HG03354 (cell line): ENCODE data around the gene GUCY1A1.

ENCODE experiments used
- ATAC-seq: cut with Tn5 transposase; IDR thresholded peaks from one replicate; pipeline ENCODE4 v1.9.1; 2021; ENCODE audit warnings: mild to moderate bottlenecking; ENCODE audit not compliant: unreplicated experiment, poor library complexity, severe bottlenecking

GUCY1A1 gene

DNA sequence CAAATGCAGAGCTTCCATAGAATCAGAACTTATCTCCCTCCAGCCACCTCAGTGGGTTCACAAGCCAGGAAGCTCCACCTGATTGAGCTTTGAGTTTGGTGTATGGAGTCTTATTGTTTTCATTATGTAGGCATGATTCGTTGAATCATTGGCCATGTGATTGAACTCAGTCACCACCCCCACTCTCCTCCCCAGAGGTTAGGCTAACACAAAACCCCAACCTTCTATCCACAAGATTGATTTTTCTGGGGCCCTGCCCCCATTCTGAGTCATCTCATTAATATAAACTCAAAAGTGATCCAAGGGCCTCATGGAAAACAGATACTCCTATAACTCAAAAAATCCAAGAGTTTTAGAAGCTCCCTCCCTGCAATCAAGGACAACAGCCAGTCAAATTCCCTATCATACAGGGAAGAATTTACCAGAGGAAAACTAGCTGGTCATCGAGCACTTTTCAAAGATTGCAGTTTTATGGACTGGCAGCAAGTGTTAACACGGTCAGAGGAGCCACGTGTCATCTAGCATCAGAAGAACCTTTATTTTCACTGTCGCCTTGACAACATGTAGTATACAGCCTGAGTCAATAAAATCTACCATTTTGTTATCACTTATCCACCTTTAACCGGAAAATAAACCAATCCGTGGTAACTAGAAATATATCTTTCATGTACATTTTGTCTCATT, 56.3 kb downstream of the GUCY1A1 start:
- ATAC-seq, result no peak

DNA sequence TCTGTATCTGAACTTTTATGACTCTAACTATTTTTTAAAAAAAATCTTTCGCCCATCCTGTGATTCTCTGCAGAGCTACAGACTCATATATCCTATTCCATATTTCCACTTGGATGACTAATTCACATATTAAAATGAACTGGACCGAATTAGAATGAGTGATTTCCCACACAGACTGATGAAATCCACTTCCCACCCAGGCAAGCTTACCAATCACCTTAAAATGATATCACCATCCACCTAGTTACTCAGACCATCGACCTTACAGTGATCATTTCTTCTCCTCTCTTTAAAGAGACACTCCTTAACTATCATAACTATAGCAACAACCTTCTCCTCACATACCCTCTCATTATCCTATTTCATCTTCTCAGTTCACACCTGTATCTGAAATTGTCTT, 58.1 kb downstream of the GUCY1A1 start:
- no peak for ATAC-seq

DNA sequence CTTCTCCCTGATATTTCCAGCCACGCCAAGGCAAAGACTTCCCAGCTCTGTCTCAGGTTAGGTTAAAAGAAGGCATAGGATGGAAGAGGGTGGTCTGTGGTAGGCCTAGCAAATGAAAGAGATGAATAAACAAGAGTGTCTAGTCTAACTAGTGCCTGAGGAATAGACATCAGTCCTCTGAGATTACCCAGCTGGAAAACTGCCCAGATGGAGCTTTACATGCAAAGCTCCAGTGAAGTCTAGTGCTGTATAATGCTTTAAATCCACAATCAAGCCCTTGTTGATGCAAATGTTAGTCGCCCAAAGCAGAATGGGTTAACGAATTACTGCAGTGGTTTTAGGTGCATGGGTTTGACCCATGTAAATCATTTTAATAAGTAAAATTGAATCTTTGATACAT, 67.4 kb downstream of the GUCY1A1 start:
- no peak for ATAC-seq

DNA sequence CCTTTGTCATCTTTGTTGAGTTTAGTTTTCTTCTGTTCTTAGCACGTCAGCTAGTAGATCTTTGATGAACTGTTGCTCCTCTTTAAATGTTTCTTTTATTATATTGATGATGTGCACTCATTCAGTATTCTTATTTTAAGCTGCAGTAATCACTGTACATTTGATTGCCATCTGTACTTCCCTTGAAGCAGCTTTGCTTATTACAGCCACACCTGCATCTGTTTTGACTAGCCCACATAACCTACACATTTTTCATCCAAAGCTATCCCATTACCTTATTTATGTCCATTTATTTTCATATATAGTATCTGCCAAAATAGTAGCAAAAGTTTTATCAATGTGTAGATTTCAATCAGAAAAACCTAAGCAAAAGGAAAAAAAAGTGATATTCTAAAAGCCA, 68.3 kb downstream of the GUCY1A1 start:
- ATAC-seq, result no peak

DNA sequence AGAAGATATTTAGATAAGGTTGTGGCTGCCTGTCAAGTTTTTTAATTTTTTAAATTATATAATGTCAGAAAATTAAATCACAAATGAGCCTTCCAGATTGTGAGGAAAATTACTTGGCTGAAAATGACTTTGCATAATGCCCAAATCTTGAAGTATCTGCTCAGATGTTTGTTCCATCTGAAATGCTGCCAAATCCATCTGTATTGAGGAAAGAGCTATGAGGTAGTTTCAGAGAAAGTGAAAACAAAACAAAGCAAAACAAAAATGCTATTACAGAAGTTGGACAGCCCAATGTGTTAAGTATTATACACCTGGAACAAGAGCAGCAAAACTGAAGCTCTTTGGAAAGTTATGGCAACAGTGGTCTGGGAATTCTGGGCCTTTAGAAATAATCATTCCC, 68.8 kb downstream of the GUCY1A1 start:
- no peak for ATAC-seq

DNA sequence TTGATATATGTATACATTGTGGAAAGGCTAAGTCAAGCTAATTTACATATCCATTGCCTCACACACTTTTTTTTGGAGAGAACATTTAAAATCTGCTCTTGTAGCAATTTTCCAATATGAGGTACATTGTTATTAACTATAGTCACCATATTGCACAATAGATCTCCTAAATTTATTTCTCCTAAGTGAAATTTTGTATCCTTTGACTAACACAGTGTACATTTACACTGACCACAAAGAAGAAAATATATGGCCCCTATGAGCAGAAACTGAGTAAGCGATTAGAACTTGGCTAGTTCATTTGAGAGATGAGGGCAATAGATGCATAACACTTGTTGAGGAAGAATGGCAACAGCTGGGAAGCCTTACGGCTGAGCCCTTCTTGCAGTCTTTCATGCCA, 71.9 kb downstream of the GUCY1A1 start:
- ATAC-seq, result no peak

DNA sequence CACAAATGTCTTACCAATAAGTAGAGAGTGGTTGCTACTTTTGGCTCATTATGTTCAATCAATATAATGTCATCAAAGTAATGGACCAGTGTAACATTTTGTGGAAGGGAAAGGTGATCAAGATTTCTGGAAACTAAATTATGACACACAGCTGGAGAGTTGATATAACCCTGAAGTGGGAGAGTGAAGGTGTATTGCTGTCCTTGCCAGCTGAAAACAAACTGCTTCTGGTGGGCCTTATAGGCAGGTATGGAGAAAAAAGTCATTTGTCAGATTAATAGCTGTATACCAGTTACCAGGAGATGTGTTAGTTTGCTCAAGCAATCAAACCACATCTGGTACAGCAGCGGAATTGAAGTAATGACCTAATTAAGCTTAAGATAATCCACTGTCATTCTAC, 74.9 kb downstream of the GUCY1A1 start:
- no peak for ATAC-seq

DNA sequence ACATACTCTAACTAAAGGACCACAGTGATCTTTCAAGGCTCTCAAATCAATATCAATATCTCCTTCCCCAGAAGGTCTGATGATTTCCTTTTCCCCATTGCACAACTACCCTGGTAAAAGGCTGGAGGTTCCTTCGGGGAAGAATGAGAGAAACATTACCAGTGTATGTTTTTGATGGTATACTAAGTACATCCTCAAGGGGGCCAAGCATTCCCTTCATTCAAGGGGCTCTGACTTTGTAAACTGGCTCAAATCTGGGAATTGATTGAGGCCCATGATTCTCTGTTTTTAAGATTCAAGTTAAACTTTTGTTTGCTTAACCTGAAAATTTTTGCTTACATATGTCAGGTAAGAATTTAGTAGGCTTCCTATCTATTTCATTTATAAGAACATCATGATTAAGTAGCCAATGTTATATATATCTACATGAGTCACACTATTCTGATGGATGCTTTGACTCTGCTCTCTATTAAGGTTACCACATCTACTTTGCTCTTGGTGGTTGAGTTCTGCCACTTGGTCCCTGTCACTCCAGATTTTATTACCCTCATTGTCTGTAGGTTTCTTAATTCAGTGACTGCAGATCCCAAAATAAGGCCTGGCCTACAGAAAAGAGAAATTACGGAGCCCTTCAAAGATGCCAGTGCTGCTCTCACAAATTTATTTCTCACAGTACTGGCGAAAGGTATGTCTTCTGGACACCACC, 75.8 kb downstream of the GUCY1A1 start:
- no peak for ATAC-seq

DNA sequence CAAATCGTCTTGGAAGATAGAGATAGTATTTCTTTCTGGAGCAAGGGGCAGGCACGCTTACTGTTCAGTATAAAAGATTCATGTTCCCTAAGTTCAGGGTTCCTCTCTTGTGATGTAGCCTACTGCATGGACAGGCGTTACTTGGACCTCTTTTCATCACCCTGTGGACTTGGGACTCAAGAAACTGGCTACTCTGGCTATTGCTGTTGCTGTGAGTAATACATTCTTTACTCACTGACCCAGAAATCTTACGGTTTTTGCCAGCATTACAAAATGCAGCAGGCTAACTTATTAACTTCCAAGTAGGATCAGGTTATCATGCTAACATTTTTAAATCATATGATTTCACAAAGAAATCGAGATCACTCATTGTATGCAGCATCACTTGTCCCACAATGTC, 79.3 kb downstream of the GUCY1A1 start:
- no peak for ATAC-seq

DNA sequence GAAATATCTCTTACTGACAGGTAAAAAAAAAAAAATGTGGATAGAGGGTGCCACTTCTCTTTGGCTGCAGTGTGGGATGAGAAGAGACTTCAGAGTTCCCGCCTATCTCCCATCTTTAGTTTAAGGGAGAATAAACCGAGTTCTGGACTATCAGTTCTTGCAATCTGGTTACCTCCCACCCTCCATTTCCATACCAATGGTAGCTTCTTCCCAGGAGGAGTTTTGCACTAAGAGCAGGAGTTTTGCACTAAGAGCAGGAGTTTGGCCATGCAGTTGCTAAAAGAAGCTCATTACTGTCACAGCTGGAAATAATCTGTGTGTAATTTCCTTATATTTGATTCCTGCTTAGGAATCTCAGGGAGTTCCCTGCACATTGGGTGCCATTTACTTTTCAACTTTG, 81.4 kb downstream of the GUCY1A1 start:
- ATAC-seq, result no peak

DNA sequence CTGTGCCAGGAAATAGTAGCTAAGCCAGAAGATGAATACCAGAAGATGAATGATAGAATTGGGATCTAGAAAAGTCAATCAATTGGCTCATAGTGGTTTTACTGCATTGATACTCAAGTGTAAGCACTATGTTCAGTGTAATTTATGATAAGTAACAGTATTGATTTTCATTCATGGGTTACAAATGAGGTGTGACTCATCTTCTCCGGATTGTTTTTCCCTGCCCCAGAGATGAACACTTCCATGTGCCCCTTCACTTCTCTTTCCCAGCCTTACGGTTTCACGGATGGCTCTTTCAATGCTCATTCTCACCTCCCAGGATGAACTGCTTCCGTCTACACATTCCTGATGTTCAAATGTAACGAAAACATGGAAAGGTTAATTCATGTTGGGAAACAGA, 82.4 kb downstream of the GUCY1A1 start:
- ATAC-seq, result no peak

DNA sequence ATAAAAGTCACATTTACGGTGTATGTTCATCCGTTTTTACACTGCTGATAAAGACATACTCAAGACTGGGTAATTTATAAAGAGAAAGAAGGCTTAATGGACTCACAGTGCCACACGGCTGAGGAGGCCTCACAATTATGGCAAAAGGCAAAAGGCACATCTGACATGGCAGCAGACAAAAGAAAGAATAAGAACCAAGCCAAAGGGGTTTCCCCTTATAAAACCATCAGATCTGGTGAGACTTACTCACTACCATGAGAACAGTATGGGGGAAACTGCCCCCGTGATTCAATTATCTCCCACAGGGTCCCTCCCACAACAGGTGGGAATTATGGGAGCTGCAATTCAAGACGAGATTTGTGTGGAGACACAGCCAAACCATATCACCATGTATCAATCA, 84.9 kb downstream of the GUCY1A1 start:
- ATAC-seq, result no peak

DNA sequence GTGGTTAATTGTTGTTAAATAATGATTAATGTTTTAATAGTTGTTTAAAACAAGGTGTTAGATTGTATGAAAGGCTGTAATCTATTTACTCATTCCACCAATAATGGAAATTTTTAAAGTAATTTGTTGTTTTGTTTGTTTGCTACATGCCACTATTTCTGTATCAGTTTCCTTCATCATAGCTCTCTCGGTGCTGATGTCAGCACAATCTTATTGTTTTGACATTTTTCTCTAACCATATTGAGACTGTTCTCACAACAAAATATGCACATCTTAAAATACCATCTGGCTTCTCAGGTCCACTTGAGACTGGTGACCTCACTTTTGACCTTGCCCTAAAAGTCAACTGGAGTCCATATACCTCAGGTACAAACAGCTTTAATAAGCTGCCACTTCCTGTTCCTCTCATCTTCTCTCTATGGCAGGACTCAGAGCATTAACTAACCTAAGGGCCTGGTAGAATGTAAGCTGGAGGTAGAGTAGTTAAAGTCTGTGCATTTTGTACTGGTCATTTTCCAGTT, 91.2 kb downstream of the GUCY1A1 start:
- no peak for ATAC-seq

DNA sequence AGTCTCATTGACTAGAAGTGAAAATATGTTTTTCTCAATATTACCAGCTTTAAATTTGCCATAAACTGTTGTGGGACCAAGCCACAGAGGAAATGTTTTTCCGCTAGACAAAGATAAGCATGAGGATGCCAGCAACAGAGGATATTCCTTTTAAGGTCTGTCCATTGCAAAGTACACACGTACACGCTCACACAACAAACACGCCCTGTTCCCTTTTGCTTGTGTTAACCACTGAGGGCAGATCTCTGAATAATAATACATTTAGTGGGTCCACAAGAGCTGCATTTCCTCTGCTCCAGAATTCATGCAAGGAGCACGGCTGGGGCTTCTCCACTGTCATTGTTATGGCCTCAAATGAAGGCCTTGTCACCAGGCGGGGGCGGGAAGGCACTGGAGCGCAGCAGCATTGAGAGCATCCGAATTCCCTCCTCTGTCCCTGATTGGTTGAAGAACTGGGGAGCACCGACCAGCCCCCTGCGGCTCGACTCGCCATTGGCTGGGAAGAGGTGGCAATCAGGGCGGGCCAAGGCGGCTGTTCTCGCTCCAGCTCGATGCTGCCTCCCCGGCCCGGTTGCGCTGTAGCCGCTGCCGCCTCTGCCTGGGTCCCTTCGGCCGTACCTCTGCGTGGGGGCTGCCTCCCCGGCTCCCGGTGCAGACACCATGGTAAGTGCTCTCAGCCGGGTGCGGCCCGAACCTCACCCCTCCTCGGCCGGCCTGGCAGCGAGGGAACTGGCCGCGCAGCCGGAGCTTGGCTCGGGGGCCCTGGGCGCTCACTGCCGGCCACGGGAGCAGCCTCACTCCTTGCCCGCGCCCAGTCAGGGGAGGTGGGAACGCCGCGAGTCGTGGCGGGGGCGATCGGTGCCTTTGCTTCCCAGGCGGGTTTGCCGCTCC, 92.1 kb downstream of the GUCY1A1 start, which contains the start of gene GUCY1B1:
TSS of gene GUCY1B1 (plus strand) at position 541 of the 891 bp plus-strand sequence. CDS start at position 661, 120 bp downstream.
- ATAC-seq, result peak; percentile 97

DNA sequence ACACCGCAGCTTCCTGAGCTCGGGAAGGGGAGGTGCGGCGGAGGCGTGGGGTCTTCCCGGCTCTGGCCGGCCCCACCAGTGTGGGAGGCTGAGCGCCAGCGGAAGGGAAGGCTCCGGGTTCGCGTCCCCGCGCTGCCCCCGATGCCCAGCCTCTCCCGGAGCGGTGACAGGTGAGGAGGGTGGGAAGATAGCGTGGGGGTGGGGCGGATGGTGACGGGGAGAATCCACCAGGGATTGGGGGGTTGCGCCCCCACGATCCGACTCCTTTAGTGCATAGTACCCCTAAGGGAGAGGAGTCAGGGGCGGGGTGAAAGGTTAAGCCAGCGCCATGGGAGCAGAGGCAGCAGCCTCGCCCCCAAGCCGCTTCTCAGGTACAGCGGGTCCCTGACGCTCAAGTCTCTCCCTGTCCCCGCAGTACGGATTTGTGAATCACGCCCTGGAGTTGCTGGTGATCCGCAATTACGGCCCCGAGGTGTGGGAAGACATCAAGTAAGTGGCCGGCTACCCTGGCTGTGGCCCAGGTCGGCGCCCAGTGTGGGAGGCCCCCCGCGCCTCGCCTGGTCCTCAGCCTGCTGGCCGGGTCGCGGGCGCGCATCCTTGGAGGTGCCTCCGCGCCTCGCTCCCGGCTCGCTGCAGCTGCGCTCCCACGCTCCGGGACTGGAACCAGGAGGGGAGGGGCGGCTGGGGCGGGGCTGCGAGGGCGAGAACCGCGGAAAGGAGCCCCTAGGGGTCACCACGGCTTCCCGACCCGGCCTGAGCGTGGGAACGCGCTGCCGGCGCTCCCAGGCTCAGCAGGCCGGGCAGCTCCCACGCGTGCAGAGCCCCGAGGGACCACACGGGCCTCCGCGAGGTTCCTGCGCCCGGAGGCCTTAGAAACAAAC, 93.0 kb downstream of the GUCY1A1 start:
- ATAC-seq, result peak; percentile 32

DNA sequence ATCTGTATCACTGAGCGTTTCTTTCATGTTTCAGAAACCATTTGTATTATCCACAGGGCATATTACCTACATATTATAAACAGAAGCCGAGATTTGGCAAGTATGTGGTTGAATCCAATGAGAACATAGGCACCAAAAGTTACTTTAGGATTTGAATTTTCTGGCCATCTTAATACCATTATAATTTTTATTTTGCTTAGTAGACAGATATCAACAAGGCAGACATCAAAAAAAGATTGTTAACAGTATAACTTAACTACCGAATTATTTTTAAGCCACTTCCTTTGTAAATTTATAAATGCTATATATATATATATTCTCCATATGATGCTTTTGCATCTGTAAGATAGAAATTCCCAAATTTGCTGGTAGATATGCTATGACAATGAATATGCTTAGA, 94.4 kb downstream of the GUCY1A1 start:
- no peak for ATAC-seq

DNA sequence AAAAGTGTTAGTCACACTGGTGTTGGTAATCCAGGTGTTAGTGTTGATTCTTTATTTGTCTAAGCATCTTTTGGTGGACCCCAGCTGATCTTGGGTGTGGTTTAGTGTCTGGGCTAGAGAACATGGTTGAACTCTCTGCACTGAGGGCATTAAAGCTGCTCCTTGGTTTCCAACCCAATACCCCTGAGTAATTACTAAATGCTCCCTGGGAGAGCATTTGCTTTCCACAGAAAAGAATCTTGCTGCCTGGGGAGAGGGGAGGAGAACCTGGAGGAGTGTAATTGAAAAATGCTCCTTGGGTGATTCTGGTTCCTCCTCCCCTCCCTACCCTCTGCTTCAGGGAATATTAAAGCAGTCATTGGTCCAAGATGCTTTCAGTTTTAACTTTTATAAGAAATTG, 95.3 kb downstream of the GUCY1A1 start:
- ATAC-seq, result no peak

DNA sequence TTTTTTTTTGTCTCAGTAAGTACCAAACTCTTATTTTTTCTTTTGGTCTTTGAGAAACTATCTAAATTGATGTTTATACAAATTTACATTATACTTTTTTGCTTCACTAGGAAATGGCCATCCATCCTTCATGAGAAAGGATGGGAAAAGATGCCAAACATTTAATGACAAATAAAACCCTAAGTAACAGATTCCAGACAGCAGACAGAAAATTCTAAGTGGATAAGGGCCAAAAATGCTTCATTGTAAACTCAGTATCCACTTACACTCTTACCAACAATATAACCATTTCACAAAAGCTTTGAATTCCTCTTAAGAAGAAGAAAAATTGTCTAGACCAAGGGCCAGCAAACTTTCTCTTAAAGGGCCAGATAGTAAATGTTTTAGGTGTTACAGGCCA, 95.7 kb downstream of the GUCY1A1 start:
- ATAC-seq, result no peak

DNA sequence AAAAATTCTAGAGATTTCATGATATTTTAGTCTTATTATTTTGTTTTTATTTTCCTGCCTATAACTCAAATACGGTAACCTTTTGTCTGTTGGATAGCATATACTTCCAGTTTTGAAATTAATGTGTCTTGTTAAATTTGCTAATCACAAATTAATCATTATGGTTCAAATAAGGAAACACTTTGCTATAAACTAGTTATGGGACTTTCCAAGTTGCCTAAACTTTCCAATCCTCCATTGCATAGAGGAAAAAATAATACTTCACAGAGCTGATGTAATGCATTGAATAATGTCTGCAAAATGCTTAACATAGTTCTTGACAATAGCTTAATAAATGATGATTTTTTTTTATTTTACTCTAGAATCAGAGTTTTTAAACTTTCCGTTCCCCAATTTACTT, 96.9 kb downstream of the GUCY1A1 start:
- no peak for ATAC-seq
